Testis (tissue), 2 donors: ENCODE data around the gene METTL25.

Experiments used
- POLR2A ChIP-seq: fragments of 450-650 bp; IDR thresholded peaks from one replicate; pipeline ENCODE4 v1.6.1; 2017; ENCODE audit warnings: antibody characterized with exemption, mild to moderate bottlenecking, moderate library complexity
- TF ChIP-seq, protein P1 (sequence below), 3 experiments: fragments of 450-650 bp in 2 of 3; fragments of 200-600 bp in 1 of 3; sonication (generic) in 1 of 3; IDR thresholded peaks; one replicate each; pipeline ENCODE4 v1.5.1; 2016 to 2019; ENCODE audit warnings: antibody characterized with exemption in 3 of 3, mild to moderate bottlenecking in 2 of 3, moderate library complexity in 1 of 3

DNA sequence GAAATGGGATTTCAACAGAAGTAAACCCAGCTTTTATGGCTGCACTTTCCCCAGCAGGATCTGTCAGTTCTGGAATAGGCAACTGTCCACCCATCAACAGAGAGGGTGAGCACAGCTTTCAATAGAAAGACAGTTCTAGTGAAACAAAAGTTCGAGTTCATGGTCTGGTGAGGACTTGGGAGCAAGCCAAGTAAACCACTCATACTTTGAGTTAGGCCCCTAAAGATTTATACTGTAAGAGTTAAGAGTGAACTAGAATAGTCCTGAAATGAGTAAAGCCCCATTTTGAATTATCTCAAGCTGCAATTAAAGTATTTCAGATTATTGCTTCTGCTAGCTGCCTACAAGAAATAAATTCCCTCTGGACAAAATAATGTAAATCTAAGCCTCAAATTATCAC lies 82.6 kb downstream of the METTL25 start:
- TF ChIP-seq, protein P1, sequence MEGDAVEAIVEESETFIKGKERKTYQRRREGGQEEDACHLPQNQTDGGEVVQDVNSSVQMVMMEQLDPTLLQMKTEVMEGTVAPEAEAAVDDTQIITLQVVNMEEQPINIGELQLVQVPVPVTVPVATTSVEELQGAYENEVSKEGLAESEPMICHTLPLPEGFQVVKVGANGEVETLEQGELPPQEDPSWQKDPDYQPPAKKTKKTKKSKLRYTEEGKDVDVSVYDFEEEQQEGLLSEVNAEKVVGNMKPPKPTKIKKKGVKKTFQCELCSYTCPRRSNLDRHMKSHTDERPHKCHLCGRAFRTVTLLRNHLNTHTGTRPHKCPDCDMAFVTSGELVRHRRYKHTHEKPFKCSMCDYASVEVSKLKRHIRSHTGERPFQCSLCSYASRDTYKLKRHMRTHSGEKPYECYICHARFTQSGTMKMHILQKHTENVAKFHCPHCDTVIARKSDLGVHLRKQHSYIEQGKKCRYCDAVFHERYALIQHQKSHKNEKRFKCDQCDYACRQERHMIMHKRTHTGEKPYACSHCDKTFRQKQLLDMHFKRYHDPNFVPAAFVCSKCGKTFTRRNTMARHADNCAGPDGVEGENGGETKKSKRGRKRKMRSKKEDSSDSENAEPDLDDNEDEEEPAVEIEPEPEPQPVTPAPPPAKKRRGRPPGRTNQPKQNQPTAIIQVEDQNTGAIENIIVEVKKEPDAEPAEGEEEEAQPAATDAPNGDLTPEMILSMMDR (IDR thresholded peaks at IDR 0.05), result no peak
- no peak for TF ChIP-seq POLR2A
